Measurements from ENCODE around the gene COL10A1.
A peak's percentile ranks its signal among the peaks of the same experiment; 100 is the strongest.
"Not testable (repeated sequence)": the region's sequence is repeated elsewhere in the genome, so short reads cannot be mapped to it uniquely, and the experiment has no call there.

The COL10A1 gene

DNA sequence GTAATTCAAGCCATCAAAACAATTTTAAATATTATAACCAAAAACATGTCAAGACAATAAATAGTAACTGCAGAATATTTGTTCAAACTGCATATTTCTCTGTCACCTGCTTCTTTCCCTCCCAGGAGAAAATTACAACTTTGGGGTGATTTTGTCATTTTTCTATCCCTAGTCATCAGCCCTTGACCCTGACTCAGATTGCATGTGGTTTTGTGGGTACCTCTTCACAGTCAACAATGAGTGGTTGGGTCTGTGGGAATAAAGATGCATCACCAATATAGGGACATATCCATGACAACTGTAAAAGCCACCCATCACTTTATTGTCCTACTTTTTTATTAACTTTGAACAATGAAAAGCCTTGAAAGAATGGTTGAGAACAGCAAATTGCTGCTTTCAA is 7.3 kb downstream of the COL10A1 start:
- DNase-seq: no peak

DNA sequence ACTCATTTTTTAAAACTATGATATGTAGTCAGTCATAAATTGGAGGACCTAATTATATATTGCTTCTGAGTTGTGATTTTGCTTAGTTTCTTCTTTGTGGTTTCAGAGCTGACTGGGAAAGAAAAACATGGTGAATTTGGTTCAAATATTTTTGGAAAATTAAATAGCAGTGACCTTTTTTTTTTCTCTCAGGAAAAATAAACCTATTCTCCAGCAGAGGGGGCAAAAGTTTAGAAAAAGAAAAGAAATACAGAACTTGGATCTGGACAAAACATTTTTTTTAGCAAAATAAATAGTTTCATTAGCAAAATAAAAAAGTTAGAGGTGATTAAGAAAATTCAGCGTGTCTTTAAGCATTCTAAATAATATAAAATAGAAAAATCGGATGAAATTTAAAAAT is 10.2 kb downstream of the COL10A1 start:
- DNase-seq: no peak

- no peak for DNase-seq
Measured at GRCh38 chr6:116113386-116113785, 12.5 kb downstream of the COL10A1 start.

GRCh38 chr6:116111552-116112528 is 14.1 kb downstream of the COL10A1 start:
- no peak for DNase-seq

- no peak for DNase-seq
Measured at GRCh38 chr6:116108836-116109235, 17.1 kb downstream of the COL10A1 start.

DNA sequence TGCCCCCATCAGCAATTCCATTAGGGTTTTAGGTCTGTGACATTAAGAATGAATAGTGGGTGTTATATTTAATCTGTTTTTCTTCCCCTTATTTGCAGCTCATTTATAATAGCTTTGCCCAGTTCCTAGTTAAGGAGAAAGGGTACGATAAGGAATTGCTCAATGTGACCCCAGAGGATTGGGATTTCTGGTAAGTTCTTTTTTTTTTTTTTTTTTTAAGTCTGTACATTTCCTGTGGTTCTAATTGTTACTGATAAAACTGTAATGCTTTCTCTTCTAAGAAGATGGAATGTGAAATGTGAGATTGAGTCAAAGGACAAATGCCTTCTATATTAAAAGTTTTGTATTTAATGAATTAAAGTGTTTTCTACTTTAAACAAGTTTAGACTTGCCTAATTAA is 19.8 kb downstream of the COL10A1 start:
- DNase-seq: no peak

GRCh38 chr6:116105247-116105646 is 20.7 kb downstream of the COL10A1 start:
- DNase-seq: no peak

DNA sequence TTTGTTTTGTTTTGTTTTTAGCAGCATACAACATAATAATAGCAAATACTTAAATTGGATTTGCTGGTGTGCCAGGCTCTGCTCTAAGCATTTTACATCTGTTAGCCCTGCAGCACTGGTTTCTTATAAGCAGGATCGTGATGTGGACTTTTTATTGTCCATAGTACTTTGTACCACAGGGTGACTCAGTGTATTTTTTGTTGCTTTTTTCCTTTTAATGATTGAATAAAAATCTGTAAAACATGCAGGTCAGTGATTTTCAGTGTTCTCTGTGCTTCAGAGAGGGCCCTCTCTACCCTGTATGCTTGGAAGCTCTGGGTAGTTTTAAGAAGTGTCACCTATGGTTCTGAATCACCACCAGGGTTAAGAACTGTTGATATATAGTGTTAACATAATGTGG is 21.3 kb downstream of the COL10A1 start:
- DNase-seq: no peak

DNA sequence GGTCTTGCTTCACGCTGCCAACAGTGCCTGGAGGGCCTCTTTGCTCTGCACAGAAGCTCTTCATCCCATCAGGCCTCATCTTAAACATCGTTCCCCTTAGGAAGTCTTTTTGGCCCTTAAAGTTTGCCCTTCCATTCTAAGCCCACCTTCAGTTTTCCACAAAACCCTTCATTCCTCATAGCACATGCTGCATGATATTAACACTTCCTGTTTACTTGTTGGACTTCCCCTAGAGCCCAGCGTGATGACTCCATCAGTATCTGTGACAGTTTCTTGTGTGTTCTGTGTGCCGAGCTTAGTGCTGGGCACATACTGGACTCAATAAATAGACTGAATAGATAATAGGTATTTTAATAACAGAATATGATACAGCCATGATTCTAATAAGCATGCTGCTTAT is 23.1 kb downstream of the COL10A1 start:
- no peak for DNase-seq

- DNase-seq: no peak
Measured at GRCh38 chr6:116101790-116102189, 24.1 kb downstream of the COL10A1 start.

GRCh38 chr6:116101302-116101718 is 24.6 kb downstream of the COL10A1 start:
- no peak for DNase-seq

DNA sequence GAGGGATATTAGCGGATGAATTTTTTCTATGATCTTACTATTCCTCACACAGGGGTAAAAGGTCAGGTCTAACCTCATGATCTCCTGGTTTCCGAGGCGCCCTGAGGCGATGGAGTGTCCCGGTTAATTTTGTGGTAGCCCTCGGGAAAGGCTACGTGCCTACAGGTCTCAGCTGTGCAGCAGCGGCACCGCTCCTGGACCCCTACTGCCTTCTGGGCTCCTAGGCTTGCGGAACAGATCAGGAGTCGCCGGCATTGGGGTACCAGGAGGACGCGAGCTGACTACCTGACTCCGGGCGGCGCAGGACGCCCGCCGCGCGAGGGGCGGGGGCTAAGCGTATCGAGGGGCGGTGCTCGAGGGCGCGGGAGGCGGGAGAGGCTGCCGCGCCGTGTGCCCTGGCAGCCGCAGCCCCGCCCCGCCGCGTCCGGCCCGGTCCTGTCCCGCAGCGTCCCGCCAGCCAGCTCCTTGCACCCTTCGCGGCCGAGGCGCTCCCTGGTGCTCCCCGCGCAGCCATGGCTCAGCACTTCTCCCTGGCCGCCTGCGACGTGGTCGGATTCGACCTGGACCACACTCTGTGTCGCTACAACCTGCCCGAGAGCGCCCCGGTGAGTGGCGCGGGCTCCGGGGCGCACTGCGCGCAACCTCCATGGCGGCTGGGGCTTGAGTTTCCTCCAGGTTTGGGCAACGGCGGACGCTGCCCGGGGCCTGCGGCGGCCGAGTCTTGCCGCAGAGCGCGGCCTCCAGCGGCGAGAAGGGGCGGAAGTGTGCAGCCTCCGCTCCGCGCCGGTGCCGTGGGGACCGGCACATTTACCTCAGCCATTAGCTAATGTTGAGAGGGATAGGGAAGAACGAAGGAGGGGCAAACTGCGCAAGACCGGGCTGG is 25.3 kb downstream of the COL10A1 start, which contains the start of gene NT5DC1:
Gene NT5DC1, plus strand, starts transcription at position 435 of the 883 bp plus-strand sequence. Its CDS starts 78 bp downstream, at position 513.
- DNase-seq: peak; percentile 11

DNA sequence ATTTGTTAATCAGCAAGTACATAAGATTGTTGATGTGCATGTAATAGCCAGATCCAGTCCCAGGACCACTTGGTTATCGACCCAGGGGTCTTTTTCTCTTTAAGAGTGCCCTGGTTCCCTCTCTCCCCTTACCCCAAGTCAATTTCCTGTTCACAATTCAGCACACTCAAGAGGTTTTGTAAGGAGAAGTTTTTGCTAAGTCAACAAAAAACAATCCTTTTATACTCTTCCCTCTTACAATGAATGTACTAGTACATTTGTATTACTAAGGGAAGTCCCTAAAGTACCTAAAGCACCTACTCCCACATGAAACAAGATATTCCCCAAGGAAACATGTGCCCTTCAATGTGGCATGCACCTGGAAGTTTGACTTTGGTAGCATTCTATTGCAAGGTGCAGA is 26.9 kb downstream of the COL10A1 start:
- DNase-seq: no peak

DNA sequence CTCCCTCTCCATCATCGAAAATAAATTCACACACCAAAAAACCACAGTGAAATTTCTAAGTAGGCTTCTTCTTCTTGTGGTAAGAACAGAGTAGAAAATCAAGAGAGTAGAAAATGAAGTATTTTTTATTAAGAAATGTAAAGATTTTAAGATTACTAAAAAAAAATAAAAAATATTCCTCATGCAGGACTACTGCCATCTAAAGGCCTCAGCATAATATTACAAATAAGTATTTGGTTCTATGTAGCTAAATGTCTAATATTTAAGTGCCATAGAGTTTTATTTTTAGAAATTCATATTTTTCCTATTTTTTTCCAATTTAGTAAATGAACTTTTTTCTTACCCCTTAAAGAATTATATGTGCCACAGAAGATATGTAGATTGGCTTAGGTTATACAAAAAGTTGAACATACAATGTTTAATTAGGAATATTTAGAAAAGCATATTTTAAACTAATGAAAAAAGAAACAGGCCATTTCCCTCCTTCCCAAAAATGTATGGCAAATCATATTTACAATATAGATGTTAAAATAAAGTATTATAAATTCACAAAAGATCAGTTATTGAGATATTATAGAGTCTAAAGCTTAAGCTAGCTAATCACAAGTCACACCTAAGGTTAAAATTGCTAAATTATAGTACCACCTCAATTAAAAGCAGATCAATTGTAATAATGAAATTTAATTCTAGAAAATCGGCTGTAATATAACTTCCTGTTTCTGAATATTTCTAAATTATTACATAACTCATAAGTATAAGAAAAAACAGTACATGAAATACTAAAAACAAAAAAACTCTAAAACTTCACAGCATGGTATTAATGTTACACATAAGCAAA is 28.7 kb downstream of the COL10A1 start:
- DNase-seq: no peak

GRCh38 chr6:116096048-116096759 is 29.7 kb downstream of the COL10A1 start:
- DNase-seq: not testable (repeated sequence)

GRCh38 chr6:116094041-116094440 is 31.9 kb downstream of the COL10A1 start:
- no peak for DNase-seq

DNA sequence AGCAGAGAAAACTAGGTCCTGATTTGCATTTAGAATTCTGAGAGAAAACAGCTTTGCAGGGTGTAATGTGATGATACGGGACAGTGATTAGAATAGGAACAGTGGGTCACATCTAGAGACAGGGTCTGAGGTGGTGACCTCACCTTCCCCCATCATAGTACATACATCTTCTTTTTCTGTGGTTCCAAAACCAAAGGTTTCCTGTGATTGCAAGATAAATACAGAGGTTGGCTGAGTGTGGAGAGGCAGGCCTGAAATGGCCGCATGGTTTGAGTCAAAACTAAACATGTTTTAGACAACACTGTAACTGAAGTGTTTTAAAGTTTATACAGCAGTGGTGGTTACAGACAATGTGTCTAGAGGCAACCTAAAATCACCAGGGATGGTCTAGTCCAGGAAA is 35.7 kb downstream of the COL10A1 start:
- DNase-seq: no peak

GRCh38 chr6:116088946-116089345 is 37.0 kb downstream of the COL10A1 start:
- DNase-seq: no peak

DNA sequence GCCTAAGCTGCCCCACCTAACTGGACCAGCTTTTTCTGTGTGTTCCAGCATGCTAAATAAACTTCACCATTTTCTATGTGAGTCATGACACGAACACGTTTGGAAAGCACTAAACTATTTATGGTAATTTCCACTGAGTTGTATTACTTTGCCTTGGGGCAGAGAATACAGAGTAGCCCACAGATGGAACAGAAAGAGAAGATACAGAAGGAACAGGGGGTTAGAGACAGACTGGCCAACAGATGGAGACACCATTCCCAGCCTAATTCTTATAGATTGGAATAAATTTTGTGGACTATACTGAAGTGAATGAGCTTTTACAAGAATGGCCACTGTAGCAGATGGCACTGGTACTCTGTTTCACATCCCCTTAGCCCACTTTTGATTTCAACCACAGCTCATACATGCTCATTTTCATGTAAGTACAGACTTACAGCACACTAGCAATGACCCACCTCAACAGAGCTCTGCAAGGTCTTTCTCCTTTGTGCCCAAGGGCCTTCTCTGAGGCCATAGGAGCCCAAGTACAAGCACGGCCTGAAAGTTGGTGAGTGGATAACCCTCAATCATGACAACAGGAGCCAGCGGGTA is 38.4 kb downstream of the COL10A1 start:
- no peak for DNase-seq

DNA sequence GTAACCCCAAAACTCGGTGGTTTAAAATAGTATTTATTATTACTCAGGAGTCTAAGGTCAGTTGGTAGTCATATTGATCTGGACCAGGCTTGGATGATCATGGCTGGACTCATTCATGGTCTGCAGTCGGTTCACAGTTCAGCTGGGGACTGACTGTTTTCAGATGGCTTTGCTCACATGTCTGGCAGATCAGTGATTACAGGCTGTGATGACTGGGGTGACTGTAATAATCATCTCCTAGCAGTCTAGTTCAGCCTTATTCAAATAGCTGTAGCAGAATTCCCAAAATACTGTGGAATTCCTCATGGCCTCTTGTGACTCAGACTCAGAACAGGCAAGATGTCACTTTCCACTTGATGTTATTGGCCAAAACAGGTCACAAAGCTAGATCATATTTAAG is 41.6 kb downstream of the COL10A1 start:
- no peak for DNase-seq

DNA sequence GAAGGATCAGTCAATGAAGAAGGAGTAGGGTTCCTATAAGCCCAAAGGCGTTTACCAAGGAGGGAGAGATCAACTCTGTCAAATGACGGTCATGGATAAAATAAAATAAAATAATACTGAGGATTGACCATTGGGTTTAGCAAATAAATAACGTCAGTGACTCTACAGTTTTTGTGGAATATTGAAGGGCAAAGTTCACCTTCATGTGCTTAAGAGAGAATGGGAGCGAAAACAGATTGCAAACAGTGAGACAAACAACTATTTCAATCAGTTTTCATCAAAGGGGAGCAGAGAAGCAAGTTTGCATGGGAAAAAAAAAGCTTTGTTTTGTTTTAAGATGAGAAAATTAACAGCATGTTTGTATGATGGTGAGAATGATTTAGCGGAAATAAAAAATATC is 42.9 kb downstream of the COL10A1 start:
- DNase-seq: no peak

- DNase-seq: no peak
Measured at GRCh38 chr6:116078945-116079344, 47.0 kb downstream of the COL10A1 start.

Measured in NCI-H187 treated with DMSO at 0.1 percent for 48 hours (cell line).